Ovary (tissue), 9 donors: ENCODE results near the gene DOCK2. TPM values are rescaled to one million over a fixed set of nuclear protein-coding genes. Genes with fewer than 3 reads are reported as not detected.

Experiments used
- DNase-seq, 5 donors: peaks; one replicate each; pipeline ENCODE4 v3.0.0-alpha.2; 2019 to 2020
- H3K27ac ChIP-seq, 2 donors: fragments of 200-600 bp; one replicate each; pipeline versions ENCODE4 v1.5.1 to v1.8.0; 2019 to 2022
- H3K27me3 ChIP-seq: fragments of 200-600 bp; one replicate; pipeline ENCODE4 v1.8.0; 2022
- H3K36me3 ChIP-seq: fragments of 200-600 bp; sonication (generic); one replicate; pipeline ENCODE4 v1.5.1; 2019
- H3K4me1 ChIP-seq: one replicate; pipeline ENCODE4 v1.8.1; 2013; ENCODE audit warnings: mild to moderate bottlenecking, moderate library complexity; ENCODE audit not compliant: insufficient read depth
- H3K4me3 ChIP-seq: fragments of 200-600 bp; sonication (generic); one replicate; pipeline ENCODE4 v1.5.1; 2017
- H3K9me3 ChIP-seq, 2 donors: fragments of 200-600 bp in 1 of 2; sonication (generic) in 1 of 2; one replicate each; pipeline versions ENCODE4 v1.5.1 to v1.8.1; 2013 to 2019; ENCODE audit warnings: mild to moderate bottlenecking in 1 of 2, moderate library complexity in 1 of 2
- EP300 ChIP-seq: sonication (generic); formaldehyde crosslinking; IDR thresholded peaks from one replicate; pipeline ENCODE4 v1.6.1; 2017; ENCODE audit warnings: antibody characterized with exemption
- POLR2A ChIP-seq: fragments of 450-650 bp; IDR thresholded peaks from one replicate; pipeline ENCODE4 v1.6.1; 2017; ENCODE audit warnings: antibody characterized with exemption, mild to moderate bottlenecking, moderate library complexity
- WGBS, 3 donors: extraction: QIAGEN DNeasy Blood & Tissue Kit in 1 of 3; methylation state at CpG; one replicate each; pipeline versions ENCODE4 v1.1.5 to v1.1.7; 2013 to 2017; 5-methylcytosine and 5-hydroxymethylcytosine counted together
- intact Hi-C, 4 donors: fragments of 100-400 bp; cut with DNase I; formaldehyde crosslinking; loops; one replicate each; pipeline versions ENCODE4 v1.11.0 to v1.15.1; 2022 to 2023
- polyA plus RNA-seq, 2 donors: library from polyadenylated mRNA; stranded (reverse); fragments of 200-250 nt in 1 of 2; fragments of 350-450 nt in 1 of 2; fragmentation: Illumina TruSeq in 1 of 2; extraction: RNeasy Lipid Tissue Mini Kit (QIAGEN cat#74804) in 1 of 2; gene quantifications; one replicate each; pipeline ENCODE4 v1.2.3, GENCODE V29; 2013 to 2014
- total RNA-seq, 7 donors: library from RNA; depleted of rRNA in 2 of 7; stranded (reverse); fragments of >200 nt in 2 of 7; fragmentation: NEBNext Ultra II Directional in 3 of 7; extraction: Animal tissue kit (Norgen Biotek cat#: 25700) in 3 of 7; gene quantifications; one replicate each; pipeline versions ENCODE4 v1.1.0 to v1.2.4, GENCODE V29; 2016 to 2023
- TF ChIP-seq, protein P1 (sequence below), 3 donors: fragments of 450-650 bp in 2 of 3; fragments of 200-600 bp in 1 of 3; IDR thresholded peaks; one replicate each; pipeline versions ENCODE4 v1.5.1 to v1.8.0; 2016 to 2022; ENCODE audit warnings: antibody characterized with exemption in 3 of 3, mild to moderate bottlenecking in 1 of 3
- donor health status: DM: no; HTN: no; CAD: no; lungs with moderate emphysema.
- donor health status: DM: no; HTN: no; CAD: no.
- donor health status: Bipolar disorder and iron deficiency.
- donor health status: DM: yes; HTN: yes; CAD: no.
- donor health status: DM: no; HTN: no; CAD: no.
- donor health status: DM: yes; HTN: yes; CAD: no.

The DOCK2 gene
- total and polyA plus RNA-seq, 9 donors: 1.3 to 10.2 (median 5.4) TPM

DNA sequence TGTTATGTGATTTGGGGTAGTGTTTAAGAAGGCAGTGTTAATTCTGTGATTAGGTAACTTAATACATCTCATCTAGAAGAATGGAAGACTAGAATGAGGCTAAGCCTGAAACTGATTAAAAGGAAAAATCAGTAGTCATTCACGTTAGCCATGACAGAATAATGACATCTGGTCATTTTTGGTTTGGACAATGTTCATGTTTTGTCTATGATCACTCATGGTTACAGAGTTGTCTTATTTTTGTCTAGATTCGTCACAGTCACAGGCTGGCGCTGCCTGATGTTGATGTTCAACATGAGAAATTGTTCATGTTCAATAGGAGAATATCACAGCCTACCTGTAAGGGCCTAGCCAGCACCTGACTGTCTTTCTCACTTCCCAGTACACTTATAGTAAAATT, 9.5 kb upstream of the DOCK2 start:
- Histone ChIP-seq H3K4me1 (no peaks in the 10 kb centered on the region), H3K27me3 (no peaks in the 10 kb centered on the region), H3K4me3 (no peak overlapping the region), H3K36me3 (no peaks in the 10 kb centered on the region), H3K9me3 (no peaks in the 10 kb centered on the region), H3K27ac (no peak overlapping the region)
- WGBS, 3 donors: 69 to 84% (median 77%) methylated on average over 3 of the region's 3 CpGs
- TF ChIP-seq, protein P1, sequence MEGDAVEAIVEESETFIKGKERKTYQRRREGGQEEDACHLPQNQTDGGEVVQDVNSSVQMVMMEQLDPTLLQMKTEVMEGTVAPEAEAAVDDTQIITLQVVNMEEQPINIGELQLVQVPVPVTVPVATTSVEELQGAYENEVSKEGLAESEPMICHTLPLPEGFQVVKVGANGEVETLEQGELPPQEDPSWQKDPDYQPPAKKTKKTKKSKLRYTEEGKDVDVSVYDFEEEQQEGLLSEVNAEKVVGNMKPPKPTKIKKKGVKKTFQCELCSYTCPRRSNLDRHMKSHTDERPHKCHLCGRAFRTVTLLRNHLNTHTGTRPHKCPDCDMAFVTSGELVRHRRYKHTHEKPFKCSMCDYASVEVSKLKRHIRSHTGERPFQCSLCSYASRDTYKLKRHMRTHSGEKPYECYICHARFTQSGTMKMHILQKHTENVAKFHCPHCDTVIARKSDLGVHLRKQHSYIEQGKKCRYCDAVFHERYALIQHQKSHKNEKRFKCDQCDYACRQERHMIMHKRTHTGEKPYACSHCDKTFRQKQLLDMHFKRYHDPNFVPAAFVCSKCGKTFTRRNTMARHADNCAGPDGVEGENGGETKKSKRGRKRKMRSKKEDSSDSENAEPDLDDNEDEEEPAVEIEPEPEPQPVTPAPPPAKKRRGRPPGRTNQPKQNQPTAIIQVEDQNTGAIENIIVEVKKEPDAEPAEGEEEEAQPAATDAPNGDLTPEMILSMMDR (IDR thresholded peaks at IDR 0.05): no peak
- TF ChIP-seq EP300 (no peak), POLR2A (no peak)
- DNase-seq: no peak
- intact Hi-C loops: no loop called here

DNA sequence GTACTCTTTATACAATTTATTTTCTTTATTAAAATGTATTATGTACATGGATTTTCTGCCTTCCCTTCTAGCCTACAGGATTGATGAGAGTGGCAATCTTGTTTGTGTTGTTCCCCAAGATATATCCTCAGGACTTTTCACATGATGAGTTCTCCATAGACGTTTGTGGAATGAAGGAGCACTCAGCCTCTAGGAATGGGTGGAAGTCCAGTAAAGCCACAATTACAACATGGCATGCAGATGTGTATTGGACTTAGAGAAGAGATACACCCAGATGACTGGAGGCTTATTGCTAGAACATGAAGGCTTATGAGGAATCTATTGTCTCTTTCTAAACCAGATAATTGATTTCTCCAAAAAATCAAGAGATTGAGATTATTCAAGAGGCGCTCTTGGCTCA, 8.2 kb upstream of the DOCK2 start:
- no peaks in the 10 kb centered on the region for H3K27me3 ChIP-seq
- H3K4me1 ChIP-seq: no peaks in the 10 kb centered on the region
- no peak overlapping the region for H3K4me3 ChIP-seq
- H3K27ac ChIP-seq: no peak overlapping the region
- H3K9me3 ChIP-seq: no peaks in the 10 kb centered on the region
- DNase-seq: no peak
- WGBS, 3 donors: 70 to 86% (median 73%) methylated on average over 2 of the region's 2 CpGs
- intact Hi-C loops: no loop called here
- TF ChIP-seq, protein P1 (IDR thresholded peaks at IDR 0.05): no peak
- TF ChIP-seq POLR2A (no peak), EP300 (no peak)
- H3K36me3 ChIP-seq: no peaks in the 10 kb centered on the region

DNA sequence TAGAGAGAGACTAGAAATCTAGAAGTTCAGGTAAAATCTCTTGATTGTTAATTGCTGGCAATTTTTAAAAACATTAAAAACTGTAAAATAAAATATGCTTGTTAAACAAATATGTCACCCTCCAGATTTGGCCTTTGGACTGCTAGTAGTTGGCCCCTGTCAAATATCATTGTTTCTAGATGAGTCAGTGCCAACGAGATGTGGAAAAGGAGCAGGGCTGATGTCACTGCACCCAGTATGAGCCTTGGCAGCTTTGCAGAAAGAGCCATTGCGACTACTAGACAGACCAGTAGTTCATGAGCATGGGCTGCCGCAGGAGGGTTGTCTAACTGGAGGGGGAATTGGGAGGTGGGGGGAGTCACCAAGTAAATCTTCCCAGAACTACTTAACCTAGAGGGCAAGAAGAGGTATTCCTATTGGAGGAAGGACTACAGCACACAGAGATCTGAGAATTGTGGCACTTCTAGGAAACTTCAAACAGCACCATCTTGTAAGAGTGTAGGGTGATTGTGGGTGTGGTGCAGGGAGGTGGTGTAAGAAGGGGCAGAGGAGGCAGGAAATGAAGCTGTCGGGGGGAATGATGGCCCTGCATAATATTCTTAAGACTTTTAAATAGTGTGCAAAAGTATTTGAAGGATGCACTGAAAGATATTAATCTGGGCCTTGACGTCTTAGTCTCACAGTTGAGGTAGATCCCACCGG, 7.1 kb upstream of the DOCK2 start:
- intact Hi-C loops: no loop called here
- TF ChIP-seq POLR2A: no peak
- TF ChIP-seq, protein P1 (IDR thresholded peaks at IDR 0.05): no peak
- TF ChIP-seq EP300: no peak
- Histone ChIP-seq H3K27ac (no peak overlapping the region), H3K9me3 (no peaks in the 10 kb centered on the region), H3K4me3 (no peak overlapping the region), H3K36me3 (no peaks in the 10 kb centered on the region), H3K4me1 (no peaks in the 10 kb centered on the region), H3K27me3 (no peaks in the 10 kb centered on the region)
- DNase-seq: no peak
- WGBS, 3 donors: 72 to 79% (median 74%) methylated on average over 6 of the region's 6 CpGs

DNA sequence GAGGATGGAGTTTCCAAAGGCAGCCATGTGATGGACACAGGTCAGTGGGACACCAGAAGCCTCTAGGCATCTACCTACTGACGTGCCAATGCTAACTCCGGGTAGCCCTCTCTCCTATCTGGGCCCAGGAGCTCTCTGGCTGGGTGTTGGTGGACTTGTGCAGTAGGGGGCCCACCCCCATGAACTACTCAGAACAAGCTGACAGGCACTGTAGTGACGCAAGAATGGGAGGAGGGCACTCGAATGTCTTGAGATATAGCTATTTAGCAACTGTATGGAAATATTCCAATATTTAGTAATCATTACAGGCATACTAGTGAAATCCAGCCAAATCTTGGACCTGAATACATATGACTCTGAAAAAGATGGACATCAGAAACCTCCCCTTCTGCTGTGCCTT, 5.7 kb upstream of the DOCK2 start:
- intact Hi-C loops: no loop called here
- H3K36me3 ChIP-seq: no peaks in the 10 kb centered on the region

More for the DNA sequence above, 5.7 kb upstream of the DOCK2 start:
- H3K4me3 ChIP-seq: no peak overlapping the region
- H3K27me3 ChIP-seq: no peaks in the 10 kb centered on the region
- WGBS, 3 donors: 69 to 77% (median 74%) methylated on average over 4 of the region's 4 CpGs
- TF ChIP-seq EP300: no peak
- TF ChIP-seq POLR2A: no peak
- TF ChIP-seq, protein P1 (IDR thresholded peaks at IDR 0.05): no peak
- H3K4me1 ChIP-seq: no peaks in the 10 kb centered on the region
- no peak for DNase-seq
- no peak overlapping the region for H3K27ac ChIP-seq
- peaks cover 0 to 1% of the 10 kb centered on the region in 2 donors for H3K9me3 ChIP-seq
